ENCODE results near the gene BMAL1. TPM values are rescaled to one million over a fixed set of nuclear protein-coding genes. Genes with fewer than 3 reads are reported as not detected.

BMAL1 gene
- total and polyA plus RNA-seq, 10 donors, result 6.5 to 58.4 (median 36.4) TPM

- Histone ChIP-seq H3K4me1 (peaks cover 0 to 86% (median 27%) of the 10 kb centered on the region in 6 donors), H3K27me3 (replicated peaks in 1 of 7) (no peaks in the 10 kb centered on the region), H3K9me3 (no peaks in the 10 kb centered on the region), H3K36me3 (peaks cover 0 to 45% (median 2%) of the 10 kb centered on the region in 6 donors), H3K27ac (no peak overlapping the region), H3K4me3 (no peak overlapping the region)
- intact Hi-C loops (cut with DNase I; ENCODE audit: low total_unique reads), result loop anchor here (10.0 kb wide), 1 partner anchor 379 kb away; no protein-coding TSS in a partner anchor
- WGBS, 5 donors, result 71 to 74% (median 72%) methylated on average over 10 of the region's 10 CpGs
- DNase-seq, result no peak
- no peak for TF ChIP-seq POLR2AphosphoS5 (IDR thresholded peaks at IDR 0.05)
- TF ChIP-seq, protein P1, sequence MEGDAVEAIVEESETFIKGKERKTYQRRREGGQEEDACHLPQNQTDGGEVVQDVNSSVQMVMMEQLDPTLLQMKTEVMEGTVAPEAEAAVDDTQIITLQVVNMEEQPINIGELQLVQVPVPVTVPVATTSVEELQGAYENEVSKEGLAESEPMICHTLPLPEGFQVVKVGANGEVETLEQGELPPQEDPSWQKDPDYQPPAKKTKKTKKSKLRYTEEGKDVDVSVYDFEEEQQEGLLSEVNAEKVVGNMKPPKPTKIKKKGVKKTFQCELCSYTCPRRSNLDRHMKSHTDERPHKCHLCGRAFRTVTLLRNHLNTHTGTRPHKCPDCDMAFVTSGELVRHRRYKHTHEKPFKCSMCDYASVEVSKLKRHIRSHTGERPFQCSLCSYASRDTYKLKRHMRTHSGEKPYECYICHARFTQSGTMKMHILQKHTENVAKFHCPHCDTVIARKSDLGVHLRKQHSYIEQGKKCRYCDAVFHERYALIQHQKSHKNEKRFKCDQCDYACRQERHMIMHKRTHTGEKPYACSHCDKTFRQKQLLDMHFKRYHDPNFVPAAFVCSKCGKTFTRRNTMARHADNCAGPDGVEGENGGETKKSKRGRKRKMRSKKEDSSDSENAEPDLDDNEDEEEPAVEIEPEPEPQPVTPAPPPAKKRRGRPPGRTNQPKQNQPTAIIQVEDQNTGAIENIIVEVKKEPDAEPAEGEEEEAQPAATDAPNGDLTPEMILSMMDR (IDR thresholded peaks at IDR 0.05 in 8 of 11, conservative IDR thresholded peaks at IDR 0.05 in 3 of 11), result peak; percentile 57 to 85 (median 74)
- no peak for TF ChIP-seq POLR2A (IDR thresholded peaks at IDR 0.05)
Measured at GRCh38 chr11:13343931-13344717, 66.5 kb downstream of the BMAL1 start.

GRCh38 chr11:13344818-13345217 lies 67.2 kb downstream of the BMAL1 start:
- H3K4me3 ChIP-seq, result no peak overlapping the region
- TF ChIP-seq POLR2AphosphoS5 (IDR thresholded peaks at IDR 0.05), result no peak
- TF ChIP-seq, protein P1 (IDR thresholded peaks at IDR 0.05 in 8 of 11, conservative IDR thresholded peaks at IDR 0.05 in 3 of 11), result no peak
- TF ChIP-seq POLR2A (IDR thresholded peaks at IDR 0.05), result no peak
- peaks cover 0 to 51% (median 2%) of the 10 kb centered on the region in 6 donors for H3K36me3 ChIP-seq
- intact Hi-C loops (cut with DNase I; ENCODE audit: low total_unique reads), result loop anchor here (10.0 kb wide), 1 partner anchor 380 kb away; no protein-coding TSS in a partner anchor
- no peaks in the 10 kb centered on the region for H3K27me3 ChIP-seq (replicated peaks in 1 of 7)
- peaks cover 0 to 81% (median 25%) of the 10 kb centered on the region in 6 donors for H3K4me1 ChIP-seq
- 96 to 100% (median 100%) methylated on average over 1 of the region's 1 CpG for WGBS, 5 donors
- H3K27ac ChIP-seq, result no peak overlapping the region
- no peaks in the 10 kb centered on the region for H3K9me3 ChIP-seq
- DNase-seq, result no peak

DNA sequence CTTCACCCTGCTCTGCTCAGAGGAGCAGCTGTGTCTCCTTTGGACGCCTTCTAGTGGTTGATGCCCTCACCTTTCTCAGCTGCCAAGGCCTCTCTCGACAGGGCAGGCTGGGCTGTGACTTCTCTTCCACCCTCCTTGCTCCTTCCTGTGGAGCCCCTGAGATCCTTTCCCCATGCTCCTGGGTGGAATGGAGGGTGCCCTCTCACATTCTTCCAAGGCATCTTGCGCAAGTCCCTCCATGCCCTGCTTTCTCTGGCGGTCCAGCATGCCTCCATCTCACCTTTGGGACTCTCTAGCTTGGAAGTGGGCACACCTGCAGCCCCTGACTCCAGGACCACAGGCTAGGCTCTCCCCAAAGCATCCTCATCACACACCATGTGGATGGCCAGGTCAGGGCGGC lies 68.9 kb downstream of the BMAL1 start:
- 92 to 96% (median 93%) methylated on average over 5 of the region's 5 CpGs for WGBS, 5 donors
- no peaks in the 10 kb centered on the region for H3K27me3 ChIP-seq (replicated peaks in 1 of 7)
- H3K9me3 ChIP-seq, result no peaks in the 10 kb centered on the region
- TF ChIP-seq, protein P1 (IDR thresholded peaks at IDR 0.05 in 8 of 11, conservative IDR thresholded peaks at IDR 0.05 in 3 of 11), result no peak
- no peak for TF ChIP-seq POLR2AphosphoS5 (IDR thresholded peaks at IDR 0.05)
- no peak for TF ChIP-seq POLR2A (IDR thresholded peaks at IDR 0.05)
- H3K36me3 ChIP-seq, result peaks cover 0 to 53% (median 5%) of the 10 kb centered on the region in 6 donors
- intact Hi-C loops (cut with DNase I; ENCODE audit: low total_unique reads), result loop anchor here (10.0 kb wide), 1 partner anchor 382 kb away; no protein-coding TSS in a partner anchor
- no peak for DNase-seq
- H3K4me1 ChIP-seq, result peaks cover 0 to 66% (median 15%) of the 10 kb centered on the region in 6 donors
- no peak overlapping the region for H3K27ac ChIP-seq
- H3K4me3 ChIP-seq, result no peak overlapping the region

GRCh38 chr11:13347901-13348300 lies 70.3 kb downstream of the BMAL1 start:
- no peak overlapping the region for H3K4me3 ChIP-seq
- H3K27me3 ChIP-seq (replicated peaks in 1 of 7), result no peaks in the 10 kb centered on the region
- peaks cover 0 to 51% (median 14%) of the 10 kb centered on the region in 6 donors for H3K4me1 ChIP-seq
- DNase-seq, result no peak
- intact Hi-C loops (cut with DNase I; ENCODE audit: low total_unique reads), result loop anchor here (10.0 kb wide), 1 partner anchor 383 kb away; no protein-coding TSS in a partner anchor
- H3K36me3 ChIP-seq, result peaks cover 0 to 59% (median 9%) of the 10 kb centered on the region in 6 donors
- TF ChIP-seq POLR2AphosphoS5 (IDR thresholded peaks at IDR 0.05), result no peak
- TF ChIP-seq POLR2A (IDR thresholded peaks at IDR 0.05), result no peak
- TF ChIP-seq, protein P1 (IDR thresholded peaks at IDR 0.05 in 8 of 11, conservative IDR thresholded peaks at IDR 0.05 in 3 of 11), result no peak
- H3K27ac ChIP-seq, result no peak overlapping the region
- no peaks in the 10 kb centered on the region for H3K9me3 ChIP-seq
- 64 to 75% (median 67%) methylated on average over 7 of the region's 7 CpGs for WGBS, 5 donors
